Activated T-helper 1 cell treated with anti-CD3 and anti-CD28 coated beads, Interleukin-2, amount 50 U/mL, for 16 hours (primary cell): ENCODE results near the gene TMEM132D.

Source experiments
- DNase-seq, 2 donors: peaks; one replicate each; pipeline ENCODE4 v3.0.0-alpha.2; 2020; ENCODE audit warnings: low read depth in 1 of 2, low spot score in 1 of 2

Gene TMEM132D

DNA sequence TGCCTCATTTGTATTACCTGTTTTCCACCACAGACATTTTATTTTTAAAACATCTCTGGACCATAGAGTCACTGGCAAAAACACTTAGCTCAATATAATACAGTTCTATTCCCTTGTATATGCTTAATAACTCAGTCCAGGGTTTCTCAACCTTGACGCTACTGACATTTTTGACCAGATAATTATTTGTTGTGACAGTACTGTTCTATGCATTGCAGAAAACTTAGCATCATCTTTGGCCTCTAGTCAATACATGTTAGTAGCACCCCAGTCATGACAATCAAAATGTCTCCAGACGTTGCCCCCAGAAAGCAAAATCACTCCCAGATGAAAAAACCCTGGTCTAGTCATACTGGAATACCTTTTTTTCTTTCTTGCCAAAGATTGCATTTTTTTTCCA is 174.7 kb downstream of the TMEM132D start:
- DNase-seq: no peak

DNA sequence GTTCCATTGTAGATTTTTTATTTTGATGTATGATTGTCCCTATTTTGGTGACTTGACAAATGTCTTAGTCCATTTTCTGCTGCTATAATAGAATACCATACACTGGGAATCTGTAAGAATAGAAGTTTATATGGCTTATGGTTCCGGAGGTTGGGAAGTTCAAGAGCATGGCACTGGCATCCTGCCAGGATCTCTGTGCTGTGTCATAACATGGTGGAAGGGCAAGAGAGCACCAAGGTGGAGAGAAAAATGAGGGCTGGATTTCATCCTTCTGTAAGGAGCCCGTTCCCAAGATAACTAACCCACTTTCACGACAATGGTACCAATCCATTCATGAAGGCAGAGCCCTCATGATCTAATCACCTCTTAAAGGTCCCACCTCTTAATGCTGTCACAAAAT is 176.7 kb downstream of the TMEM132D start:
- DNase-seq: no peak

DNA sequence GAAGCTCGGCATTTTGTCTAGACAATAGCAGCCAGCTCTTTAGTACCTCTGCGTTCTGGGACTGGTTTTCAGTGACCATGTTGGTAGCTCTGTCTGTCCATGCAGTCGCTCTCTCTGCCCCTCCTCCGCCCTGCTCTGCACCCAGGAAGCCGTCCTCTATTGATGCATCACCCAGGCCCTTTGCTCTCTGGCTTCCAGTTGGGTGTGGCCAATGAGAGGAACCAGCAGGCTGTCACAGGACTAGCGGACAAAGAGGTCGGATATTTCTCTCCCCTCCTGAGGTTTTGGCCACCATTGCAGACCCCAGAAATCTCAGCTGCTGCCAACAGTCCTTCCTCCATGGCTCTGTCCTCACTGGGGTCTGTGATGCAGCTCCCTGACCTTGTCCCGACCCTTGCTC is 180.6 kb downstream of the TMEM132D start:
- DNase-seq: no peak

DNA sequence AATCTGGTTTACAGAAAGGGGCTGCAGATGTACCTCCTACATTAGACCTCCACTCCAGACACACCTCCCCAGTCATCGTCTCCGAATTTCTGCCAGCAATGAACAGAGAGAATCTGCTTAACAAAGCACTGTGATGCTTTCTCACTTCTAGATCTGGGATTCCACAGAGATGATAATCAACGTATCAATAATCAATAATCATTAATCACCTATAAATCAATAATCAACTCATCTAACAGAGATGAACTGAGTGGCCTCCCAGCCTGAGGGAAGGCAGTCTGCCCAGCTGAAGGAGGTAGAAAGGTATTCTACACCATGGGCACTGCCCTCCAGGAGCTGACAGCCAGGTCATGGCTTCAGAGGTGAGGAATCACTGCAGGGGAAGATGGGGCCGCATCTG is 183.2 kb downstream of the TMEM132D start:
- DNase-seq: no peak

DNA sequence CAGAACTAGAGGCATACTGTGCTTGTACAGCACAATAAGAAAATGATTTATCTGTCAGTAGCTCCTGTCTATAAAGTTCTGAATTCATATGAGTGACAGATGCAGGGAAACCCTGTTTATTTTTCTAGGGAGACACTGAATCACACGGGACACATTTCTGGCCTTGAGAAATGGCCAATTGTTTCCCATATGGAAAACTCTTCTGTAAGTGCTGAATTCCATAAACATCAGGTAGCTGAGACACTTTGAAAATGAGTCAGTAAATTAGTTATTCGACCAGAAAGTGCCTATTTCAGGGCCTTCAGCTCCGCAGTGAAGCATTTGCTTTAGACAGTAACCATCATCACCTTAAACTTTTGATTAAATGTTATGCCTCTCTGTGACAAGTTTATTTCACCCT is 184.4 kb downstream of the TMEM132D start:
- no peak for DNase-seq

DNA sequence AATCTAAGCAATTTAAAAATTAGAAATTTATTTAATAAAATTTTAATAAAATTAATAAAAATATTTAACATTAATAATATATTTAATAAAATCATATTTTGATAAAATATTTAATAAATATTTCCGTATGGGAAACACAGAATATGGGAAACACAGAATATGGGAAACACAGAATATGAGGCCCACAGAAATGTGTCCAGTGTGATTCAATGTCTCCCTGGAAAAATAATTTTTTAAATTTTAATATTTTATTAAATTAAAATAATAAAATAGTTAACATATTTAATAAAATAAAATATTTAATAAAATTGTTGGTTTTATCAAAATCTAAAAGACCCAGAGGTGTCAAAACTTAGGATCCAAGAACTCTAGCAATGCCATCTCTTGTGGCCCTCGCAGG is 186.4 kb downstream of the TMEM132D start:
- no peak for DNase-seq

DNA sequence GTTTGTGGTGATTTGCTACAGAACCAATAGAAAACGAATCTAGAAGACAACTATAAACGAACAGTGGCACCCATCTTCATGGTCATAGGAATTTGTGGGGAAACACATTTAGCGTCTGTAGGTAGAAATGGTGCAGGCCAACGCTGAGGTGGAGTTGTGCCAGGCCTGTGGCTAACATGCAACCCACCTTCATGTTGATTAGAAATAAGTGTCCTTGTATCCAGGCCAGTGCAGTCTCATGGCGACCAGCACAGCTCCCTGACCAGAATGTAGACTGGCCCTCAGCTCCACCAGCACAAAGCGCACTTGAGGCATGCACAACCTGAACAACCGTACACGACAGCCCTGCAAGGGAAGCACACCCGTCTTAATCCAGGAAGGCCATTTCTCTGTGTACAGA is 187.0 kb downstream of the TMEM132D start:
- DNase-seq: no peak

DNA sequence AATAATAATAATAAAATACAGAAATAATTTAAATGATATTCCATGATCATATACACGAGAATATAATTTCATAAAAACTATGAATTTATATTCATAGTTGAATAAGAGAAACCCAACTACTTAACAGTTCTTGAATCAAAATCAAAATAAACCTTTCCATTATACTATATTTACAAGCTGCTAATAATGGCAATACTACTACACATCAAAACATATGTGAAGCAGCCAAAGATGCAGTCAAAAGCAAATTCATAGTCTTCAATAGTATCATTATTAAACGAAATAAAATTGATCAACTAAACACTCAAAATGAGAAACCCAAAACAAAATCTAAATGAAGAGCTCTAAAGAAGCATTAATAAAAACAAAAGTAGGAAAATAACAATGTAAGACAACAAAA is 197.1 kb downstream of the TMEM132D start:
- DNase-seq: no peak

DNA sequence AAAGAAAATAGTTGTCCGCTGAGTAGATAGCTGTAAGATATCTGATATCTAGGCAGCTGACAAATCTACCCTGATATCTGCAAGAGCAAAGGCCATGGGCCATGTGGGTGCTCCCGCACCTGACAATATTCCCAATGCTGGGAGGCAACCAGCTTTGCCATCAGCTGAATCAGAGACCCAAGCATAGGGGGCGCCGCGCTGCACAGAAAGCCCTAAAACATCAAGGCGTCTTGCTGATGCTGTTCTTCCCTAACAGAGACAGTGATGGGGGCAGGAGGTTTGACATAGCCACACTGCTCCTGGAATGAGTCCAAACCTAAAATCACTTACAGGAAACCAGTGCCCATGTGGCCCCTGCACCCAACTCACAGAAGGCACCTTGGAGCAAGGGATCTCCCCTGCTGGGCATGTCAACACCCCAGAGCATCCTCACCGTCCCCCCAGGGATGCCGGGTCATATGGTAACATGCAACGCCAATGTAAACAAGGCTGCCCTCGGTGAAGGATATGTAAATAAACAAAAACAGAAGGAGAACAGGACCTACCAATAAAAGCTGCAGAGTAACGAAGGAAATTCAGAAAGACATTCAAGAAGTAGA is 199.5 kb downstream of the TMEM132D start:
- no peak for DNase-seq

DNA sequence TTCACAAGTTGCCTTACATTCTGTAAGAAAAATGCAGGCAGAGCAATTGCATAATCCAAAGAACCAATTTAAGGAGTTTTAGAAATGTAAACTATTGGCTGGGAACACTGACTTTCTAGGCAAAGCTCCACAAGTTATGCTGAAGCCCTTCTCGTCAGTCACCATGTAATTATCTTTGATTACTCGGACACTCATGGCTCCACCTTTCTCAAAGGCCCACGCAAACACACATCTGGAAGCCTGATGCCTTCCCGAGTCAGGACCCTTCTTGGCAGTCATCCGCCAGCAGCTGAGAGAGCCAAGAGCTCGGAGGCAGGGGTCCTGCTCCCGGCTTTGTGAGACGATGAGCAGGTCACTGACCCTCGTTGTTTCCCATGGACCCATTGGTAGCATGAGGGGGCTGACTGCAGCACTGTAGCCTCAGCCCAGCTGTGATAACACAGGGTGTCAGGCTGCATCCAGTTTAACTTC is 202.2 kb downstream of the TMEM132D start:
- DNase-seq: no peak

DNA sequence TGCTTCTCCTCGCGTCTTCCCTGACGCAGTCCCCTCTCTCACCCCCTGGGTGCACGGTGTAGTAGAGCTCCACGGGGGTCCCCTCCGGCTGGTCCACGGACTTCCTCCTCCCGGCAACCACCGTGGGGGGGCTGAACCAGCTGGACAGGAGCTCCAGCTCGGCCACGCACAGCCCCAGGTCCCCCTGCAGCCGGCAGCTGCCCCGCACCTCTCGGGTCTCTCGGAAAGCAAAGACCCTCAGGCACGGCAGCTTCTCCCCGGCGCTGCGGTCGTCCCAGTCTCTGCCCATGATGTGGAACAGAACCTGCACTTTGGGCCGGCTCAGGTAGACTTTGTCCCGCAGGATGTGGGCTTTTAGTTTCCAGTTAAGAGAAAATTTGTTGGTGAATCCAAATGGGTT is 203.8 kb downstream of the TMEM132D start:
- no peak for DNase-seq

DNA sequence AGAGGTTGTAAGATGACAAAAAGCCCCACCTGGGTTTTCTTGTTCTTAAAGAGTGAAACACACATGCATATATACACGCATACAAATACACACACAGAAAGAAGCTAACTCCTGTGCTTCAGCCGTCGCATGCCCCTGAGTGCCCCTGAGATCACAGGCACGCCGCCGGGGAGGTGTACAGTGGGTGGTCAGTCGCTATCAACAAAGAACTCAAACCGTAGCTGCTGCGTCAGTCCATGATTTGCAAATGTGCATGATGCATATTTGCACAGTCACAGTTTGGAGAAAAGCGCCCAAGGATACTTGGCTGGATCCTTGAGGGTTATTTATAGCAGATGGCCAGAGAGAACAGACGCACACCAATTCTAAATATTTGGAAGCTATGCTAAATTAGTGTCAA is 206.9 kb downstream of the TMEM132D start:
- DNase-seq: no peak

DNA sequence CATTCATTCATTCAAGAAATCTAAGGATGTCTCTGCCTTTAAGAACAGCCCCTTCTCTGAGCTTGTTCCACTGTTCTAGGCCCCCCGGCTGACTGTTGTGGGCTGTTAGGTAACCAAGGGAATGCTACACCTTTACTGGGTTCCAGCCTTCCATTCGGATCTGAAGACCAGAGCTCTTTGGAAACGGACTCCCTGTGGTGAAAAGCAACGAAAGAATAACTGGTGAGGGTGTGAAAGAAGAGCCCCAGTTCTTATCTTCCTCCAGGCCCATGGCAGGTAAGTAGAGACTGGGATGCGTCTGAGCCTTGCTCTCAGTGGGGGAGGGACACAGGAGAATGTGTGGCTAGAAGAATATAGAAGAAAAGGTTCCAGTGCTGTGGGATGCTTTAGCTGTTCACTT is 207.4 kb downstream of the TMEM132D start:
- no peak for DNase-seq

DNA sequence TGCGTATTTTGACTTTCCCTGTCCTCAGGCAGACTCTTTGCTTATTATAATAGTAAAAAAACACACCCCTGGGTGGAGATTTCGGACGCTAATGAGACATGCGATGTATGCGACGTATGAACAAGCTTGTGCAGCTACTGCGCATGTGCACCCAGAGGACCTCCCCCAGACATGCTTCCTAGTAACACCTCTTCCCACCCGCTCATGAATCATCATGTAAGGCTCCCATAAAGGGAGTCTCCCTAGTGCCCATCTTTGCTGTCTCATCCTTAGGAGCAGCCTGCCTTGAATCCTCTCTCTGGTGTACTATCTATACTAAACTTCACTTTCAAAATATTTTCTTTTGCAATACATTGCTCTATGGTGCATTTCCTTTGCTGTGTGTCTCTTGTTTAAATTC is 210.1 kb downstream of the TMEM132D start:
- DNase-seq: no peak

DNA sequence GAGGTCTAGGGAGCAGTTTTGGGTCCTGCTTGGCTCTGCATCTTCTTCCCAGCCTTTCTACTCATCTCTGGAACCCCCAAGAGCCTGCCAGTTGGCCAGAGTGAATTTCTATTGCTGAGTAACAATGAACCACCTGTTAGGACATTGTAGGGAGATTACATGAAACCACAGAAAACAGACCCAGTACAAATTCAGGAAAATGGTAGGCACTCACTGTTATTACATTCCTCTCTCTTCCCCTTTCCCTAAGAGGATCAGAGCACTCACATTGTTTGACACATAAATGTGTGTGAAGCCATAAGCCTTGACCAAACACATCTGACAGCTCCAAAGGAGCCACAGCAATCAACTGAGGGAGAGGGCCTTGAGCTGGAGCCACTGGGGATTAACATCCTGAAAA is 216.1 kb downstream of the TMEM132D start:
- DNase-seq: no peak

DNA sequence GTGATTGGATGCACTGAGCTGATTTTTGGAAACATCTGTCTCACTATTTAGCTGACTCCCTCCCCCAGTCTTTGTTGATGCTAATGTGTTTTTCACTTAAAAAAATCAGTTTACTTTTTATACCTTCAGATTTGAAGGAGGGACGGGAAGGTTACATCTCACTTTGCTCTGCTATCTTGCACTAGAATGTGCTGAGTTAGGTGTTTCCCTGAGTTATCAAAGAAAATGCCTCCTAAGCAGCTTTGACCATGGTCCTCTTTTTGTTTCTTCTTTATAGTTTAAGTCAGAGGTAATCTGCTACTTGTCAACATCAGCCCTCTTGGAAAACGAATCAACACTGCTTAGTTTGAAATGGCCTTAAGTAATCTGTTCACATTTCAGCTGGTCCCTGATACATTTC is 222.0 kb downstream of the TMEM132D start:
- no peak for DNase-seq

DNA sequence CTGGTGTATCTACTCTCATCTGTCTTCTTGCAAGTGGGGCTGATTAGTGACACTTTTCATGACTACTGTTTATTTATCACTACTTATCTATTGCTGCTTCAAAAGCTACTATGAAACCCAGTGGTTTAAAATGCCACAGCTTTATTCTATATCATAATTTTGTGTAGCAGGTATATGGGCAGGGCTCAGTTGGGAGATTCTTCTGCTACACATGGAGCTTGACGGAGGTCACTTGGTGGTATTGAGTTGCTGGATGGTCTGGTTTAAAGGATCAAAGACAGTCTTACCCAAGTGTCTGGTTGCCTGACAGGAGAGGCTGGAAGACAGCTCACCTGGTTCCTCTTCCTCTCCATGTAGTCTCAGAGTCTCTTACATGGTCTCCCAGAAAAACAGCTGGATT is 222.7 kb downstream of the TMEM132D start:
- no peak for DNase-seq

DNA sequence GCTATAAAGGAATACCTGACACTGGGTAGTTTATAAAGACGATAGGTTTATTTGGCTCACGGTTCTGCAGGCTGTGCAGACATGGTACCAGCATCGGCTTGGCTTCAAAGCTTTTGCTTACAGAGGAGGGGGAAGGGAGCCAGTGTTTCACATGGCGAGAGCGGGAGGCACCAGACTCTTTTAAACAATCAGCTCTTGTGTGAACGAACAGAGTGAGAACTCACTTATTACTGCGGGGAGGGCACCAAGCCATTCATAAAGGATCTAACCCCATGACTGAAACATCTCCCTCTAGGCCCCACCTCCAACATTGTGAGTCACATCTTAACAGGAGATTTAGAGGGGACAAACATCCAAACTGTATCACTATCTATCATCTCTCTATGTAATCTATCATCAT is 227.4 kb downstream of the TMEM132D start:
- no peak for DNase-seq

DNA sequence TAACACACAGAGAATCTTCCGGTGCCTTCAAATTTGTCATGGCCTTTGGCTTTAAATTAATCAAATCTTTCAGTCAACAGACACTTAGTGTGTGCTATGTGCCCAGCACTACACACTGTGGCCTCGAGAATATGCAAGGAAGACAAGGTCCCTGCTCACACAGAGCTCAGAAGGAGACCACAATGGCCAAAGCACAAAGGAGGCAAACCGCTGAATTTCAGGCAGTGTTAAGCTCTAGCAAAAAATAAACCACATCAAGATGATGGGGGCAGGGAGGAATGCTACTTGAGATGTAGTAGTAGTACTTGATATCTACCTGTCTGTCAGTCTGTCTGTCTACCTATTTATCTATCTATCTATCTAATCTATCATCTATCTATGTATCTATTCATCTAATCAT is 227.9 kb downstream of the TMEM132D start:
- no peak for DNase-seq

DNA sequence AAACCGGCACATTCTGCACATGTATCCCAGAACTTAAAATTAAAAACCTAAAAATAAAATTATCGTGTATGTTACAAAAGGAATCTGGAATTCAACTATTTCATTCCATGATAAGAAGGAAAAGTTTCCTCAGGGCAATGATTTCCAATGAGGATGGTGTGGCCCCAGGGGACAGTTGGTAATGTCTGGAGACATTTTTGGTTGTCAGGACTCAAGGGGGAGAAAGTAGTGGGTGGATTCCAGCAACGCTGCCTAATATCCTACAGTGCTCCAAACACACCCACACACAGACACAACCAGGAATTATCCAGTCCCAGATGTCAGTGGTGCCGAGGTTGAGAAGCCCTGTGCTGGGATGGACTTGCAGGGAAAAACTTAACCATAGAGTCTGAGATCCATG is 228.3 kb downstream of the TMEM132D start:
- no peak for DNase-seq

DNA sequence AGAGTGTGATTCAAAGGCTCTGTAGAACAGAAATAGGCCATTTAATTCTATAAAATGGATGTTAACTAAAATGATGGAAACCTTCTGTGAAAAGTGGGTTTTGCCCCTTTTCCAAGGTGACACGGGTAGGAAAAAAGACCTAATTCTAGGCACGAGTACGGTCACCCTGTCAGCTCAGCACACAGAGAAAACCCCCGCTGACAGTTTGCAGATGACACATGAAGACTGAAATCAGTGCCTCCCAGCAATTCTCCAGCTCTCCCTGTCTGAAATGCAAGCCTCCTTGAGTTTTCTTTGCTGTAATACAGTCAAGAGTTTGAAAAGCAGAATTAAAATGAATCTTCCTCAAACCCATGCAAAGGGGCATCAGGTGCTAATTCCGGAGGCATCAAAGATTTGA is 230.0 kb downstream of the TMEM132D start:
- DNase-seq: no peak

DNA sequence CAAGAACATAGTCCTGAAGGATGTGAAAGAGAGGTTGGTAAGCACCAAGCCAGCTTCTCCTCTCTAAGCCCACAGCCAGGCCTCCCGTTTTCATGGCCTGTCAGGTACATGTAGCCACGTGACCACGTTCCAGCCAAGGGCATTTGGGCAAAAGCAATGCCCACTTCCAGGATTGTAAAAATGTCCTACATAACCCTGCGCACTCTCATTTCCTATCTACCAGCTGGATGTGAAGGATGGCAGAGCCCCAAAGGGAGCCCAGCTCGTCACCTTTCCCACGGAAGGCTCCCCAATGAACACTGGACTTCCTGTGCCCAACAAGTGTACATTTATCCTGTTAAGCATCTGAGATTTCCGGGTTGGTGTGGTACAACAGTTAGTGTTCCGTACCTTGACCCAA is 231.7 kb downstream of the TMEM132D start:
- no peak for DNase-seq

DNA sequence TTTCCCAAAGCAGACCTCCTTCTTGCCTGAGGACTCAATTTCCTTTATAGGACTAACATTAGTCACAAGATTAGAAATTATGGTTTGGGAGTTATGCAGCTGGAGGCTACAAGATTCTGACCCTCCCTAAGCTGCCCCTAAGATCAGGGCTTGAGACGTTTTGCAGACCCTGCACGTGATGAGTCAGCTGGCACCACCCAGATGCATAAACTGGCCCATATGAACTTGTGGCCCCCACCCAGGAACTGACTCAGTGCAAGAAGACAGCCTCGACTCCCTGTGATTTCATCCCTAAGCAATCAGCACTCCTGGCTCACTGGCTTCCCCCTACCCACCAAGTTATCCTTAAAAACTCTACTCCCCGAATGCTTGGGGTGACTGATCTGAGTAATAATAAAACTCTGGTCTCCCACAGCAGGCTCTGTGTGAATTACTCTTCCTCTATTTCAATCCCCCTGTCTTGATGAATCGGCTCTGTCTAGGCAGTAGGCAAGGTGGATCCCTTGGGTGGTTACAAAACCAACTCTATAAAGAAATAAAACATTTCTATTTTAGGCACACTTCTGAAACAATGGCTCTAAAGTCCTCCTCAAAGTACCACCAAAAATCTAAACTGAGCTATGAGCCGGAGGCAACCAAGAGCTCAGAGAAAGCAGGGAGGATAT is 233.4 kb downstream of the TMEM132D start:
- no peak for DNase-seq
